ENCODE results near the gene SLC26A1.

DNA sequence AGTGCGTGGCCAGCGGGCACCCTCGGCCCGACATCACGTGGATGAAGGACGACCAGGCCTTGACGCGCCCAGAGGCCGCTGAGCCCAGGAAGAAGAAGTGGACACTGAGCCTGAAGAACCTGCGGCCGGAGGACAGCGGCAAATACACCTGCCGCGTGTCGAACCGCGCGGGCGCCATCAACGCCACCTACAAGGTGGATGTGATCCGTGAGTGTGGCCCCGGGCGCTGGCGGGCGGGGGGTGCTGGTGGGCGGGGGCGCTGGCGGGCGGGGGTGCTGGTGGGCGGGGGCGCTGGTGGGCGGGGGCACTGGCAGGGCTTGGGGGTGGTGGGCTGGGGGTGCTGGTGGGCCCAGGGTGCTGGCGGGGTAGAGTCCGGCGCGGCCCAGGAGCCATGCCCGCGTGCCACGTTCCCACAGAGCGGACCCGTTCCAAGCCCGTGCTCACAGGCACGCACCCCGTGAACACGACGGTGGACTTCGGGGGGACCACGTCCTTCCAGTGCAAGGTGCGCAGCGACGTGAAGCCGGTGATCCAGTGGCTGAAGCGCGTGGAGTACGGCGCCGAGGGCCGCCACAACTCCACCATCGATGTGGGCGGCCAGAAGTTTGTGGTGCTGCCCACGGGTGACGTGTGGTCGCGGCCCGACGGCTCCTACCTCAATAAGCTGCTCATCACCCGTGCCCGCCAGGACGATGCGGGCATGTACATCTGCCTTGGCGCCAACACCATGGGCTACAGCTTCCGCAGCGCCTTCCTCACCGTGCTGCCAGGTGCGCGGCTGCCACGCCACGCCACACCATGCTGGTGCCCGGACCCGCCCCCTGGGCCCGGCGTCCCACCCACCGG lies 30.9 kb upstream of the SLC26A1 start:
- TF ChIP-seq, protein P1, sequence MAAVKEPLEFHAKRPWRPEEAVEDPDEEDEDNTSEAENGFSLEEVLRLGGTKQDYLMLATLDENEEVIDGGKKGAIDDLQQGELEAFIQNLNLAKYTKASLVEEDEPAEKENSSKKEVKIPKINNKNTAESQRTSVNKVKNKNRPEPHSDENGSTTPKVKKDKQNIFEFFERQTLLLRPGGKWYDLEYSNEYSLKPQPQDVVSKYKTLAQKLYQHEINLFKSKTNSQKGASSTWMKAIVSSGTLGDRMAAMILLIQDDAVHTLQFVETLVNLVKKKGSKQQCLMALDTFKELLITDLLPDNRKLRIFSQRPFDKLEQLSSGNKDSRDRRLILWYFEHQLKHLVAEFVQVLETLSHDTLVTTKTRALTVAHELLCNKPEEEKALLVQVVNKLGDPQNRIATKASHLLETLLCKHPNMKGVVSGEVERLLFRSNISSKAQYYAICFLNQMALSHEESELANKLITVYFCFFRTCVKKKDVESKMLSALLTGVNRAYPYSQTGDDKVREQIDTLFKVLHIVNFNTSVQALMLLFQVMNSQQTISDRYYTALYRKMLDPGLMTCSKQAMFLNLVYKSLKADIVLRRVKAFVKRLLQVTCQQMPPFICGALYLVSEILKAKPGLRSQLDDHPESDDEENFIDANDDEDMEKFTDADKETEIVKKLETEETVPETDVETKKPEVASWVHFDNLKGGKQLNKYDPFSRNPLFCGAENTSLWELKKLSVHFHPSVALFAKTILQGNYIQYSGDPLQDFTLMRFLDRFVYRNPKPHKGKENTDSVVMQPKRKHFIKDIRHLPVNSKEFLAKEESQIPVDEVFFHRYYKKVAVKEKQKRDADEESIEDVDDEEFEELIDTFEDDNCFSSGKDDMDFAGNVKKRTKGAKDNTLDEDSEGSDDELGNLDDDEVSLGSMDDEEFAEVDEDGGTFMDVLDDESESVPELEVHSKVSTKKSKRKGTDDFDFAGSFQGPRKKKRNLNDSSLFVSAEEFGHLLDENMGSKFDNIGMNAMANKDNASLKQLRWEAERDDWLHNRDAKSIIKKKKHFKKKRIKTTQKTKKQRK (IDR thresholded peaks at IDR 0.05; ENCODE audit: low read length): no peak
- TF ChIP-seq CEBPB (IDR thresholded peaks at IDR 0.05; ENCODE audit: borderline replicate concordance, low read depth, low read length): no peak
- no peak for TF ChIP-seq EZH2 (conservative IDR thresholded peaks at IDR 0.05; ENCODE audit: low read depth, low read length)
- TF ChIP-seq, protein P2, sequence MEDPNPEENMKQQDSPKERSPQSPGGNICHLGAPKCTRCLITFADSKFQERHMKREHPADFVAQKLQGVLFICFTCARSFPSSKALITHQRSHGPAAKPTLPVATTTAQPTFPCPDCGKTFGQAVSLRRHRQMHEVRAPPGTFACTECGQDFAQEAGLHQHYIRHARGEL (CRISPR knock-in tag; IDR thresholded peaks at IDR 0.05): no peak
- no peak for TF ChIP-seq ZNF879 (CRISPR knock-in tag; IDR thresholded peaks at IDR 0.05)
- TF ChIP-seq CREB1 (IDR thresholded peaks at IDR 0.05): no peak
- no peak for TF ChIP-seq CREB1 (CRISPR knock-in tag; IDR thresholded peaks at IDR 0.05)
- no peak for TF ChIP-seq CBX5 (CRISPR knock-in tag; IDR thresholded peaks at IDR 0.05; ENCODE audit: borderline replicate concordance)
- no peak for TF ChIP-seq NFE2L1 (CRISPR knock-in tag; IDR thresholded peaks at IDR 0.05; ENCODE audit: borderline replicate concordance)
- no peak for TF ChIP-seq DDIT3 (CRISPR knock-in tag; IDR thresholded peaks at IDR 0.05)
- TF ChIP-seq NR3C1 (CRISPR knock-in tag; IDR thresholded peaks at IDR 0.05): no peak
- TF ChIP-seq MED1 (CRISPR knock-in tag; IDR thresholded peaks at IDR 0.05): no peak
- no peak for TF ChIP-seq ARNT (IDR thresholded peaks at IDR 0.05)

Data from HepG2 (cell line).